ENCODE measurements around the gene C1orf56.

C1orf56 gene

GRCh38 chr1:151048645-151049032, 1.1 kb downstream of the C1orf56 start:
- Mint-ChIP-seq H3K4me1 (peaks cover 37% of the 10 kb centered on the region), H3K36me3 (peaks cover 29% of the 10 kb centered on the region), H3K27ac (peak overlapping the region; percentile 95), H3K4me3 (peak overlapping the region; percentile 92), H3K27me3 (no peaks in the 10 kb centered on the region), H3K9me3 (no peaks in the 10 kb centered on the region)
- no peak for ATAC-seq

DNA sequence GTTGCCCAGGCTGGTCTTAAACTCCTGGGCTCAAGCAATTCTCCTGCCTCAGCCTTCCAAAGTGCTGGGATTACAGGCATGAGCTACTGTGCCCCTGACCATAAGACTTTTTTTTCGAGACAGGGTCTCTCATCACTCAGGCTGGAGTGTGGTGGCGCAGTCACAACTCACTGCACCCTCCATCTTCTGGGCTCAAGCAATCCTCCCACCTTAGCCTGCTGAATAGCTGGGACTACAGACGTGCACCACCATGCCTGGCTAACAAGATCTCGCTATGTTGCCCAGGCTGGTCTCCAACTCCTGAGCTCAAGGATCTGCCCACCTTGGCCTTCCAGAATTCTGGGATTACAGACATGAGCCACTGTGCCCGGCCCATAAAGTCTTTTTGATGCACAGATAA, 1.9 kb downstream of the C1orf56 start:
- Mint-ChIP-seq H3K9me3 (no peaks in the 10 kb centered on the region), H3K36me3 (peaks cover 33% of the 10 kb centered on the region), H3K27me3 (no peaks in the 10 kb centered on the region), H3K4me1 (peaks cover 37% of the 10 kb centered on the region), H3K27ac (peak overlapping the region; percentile 95), H3K4me3 (no peak overlapping the region)
- no peak for ATAC-seq

DNA sequence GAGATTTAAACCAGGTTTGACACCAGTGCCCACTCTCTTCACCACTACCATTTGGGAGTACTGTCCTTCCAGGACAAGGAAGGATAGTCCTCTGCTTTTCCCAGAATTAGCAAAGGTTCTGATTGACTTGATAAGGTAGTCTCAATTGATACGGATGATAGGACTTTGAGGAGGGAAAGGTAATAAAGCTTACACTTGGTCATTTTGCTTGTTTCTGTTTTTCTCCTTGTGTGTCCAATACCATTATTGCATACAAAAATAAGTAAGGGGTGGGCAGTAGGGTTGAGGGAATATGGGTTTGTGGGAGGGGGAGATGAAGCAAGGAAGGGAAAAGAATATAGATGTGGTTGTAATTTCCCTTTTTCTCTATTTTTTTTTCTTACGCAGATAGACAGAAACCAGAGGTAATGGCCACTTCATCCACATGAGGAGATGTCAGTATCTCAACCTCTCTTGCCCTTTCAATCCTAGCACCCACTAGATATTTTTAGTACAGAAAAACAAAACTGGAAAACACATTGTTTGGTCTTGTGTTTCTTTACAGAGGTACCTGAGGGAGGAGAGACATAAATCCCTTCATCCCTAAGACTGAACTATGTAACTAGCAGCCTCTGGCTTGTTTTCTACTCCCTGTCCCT, 2.6 kb downstream of the C1orf56 start:
- Mint-ChIP-seq H3K4me1 (peaks cover 44% of the 10 kb centered on the region), H3K27me3 (no peaks in the 10 kb centered on the region), H3K27ac (peak overlapping the region; percentile 95), H3K9me3 (no peaks in the 10 kb centered on the region), H3K4me3 (no peak overlapping the region), H3K36me3 (peaks cover 36% of the 10 kb centered on the region)
- no peak for ATAC-seq

DNA sequence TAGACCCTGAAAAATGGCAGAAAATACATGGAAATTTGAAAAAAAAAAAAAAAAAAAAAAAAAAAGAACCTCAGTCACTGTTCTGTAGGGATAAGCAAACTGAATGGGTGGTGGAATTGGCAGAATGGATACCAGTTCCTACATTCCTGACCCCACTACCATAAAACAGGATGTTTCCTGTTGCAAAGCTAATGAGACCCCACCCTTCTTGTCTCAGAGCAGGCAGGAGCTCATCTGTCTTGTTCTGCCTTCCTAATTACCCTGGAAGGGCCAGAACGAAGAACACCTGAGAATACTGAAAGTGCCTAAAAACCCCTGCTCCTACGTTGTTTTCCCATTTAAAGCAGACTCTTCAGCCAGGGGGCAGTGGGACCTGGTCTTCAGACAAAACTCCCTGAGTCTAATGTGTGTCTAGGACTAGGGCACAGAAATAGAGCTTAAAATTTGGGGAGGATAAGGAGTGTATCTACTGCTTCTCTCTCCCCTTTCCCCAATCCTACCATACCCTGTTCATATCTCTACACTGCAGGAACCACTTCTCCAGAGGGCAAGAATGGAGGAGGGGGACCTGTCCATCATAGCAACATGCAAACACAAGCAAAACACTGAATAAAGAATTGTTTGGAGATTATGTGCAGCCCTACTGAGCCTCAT, 3.9 kb downstream of the C1orf56 start:
- Mint-ChIP-seq H3K27ac (peak overlapping the region; percentile 50), H3K4me1 (peaks cover 49% of the 10 kb centered on the region), H3K27me3 (no peaks in the 10 kb centered on the region), H3K9me3 (no peaks in the 10 kb centered on the region), H3K36me3 (peaks cover 46% of the 10 kb centered on the region), H3K4me3 (no peak overlapping the region)
- ATAC-seq: no peak

- Mint-ChIP-seq H3K27me3 (no peaks in the 10 kb centered on the region), H3K9me3 (no peaks in the 10 kb centered on the region), H3K4me3 (peak overlapping the region; percentile 86), H3K27ac (peak overlapping the region; percentile 90), H3K36me3 (peaks cover 72% of the 10 kb centered on the region), H3K4me1 (peaks cover 52% of the 10 kb centered on the region)
- ATAC-seq: no peak
Measured at GRCh38 chr1:151054971-151055547, 7.5 kb downstream of the C1orf56 start.

- Mint-ChIP-seq H3K27ac (peak overlapping the region; percentile 90), H3K4me1 (peaks cover 57% of the 10 kb centered on the region), H3K4me3 (peak overlapping the region; percentile 86), H3K36me3 (peaks cover 72% of the 10 kb centered on the region), H3K27me3 (no peaks in the 10 kb centered on the region), H3K9me3 (no peaks in the 10 kb centered on the region)
- ATAC-seq: no peak
Measured at GRCh38 chr1:151055581-151055980, 8.0 kb downstream of the C1orf56 start.

GRCh38 chr1:151056149-151056548, 8.6 kb downstream of the C1orf56 start:
- peaks cover 63% of the 10 kb centered on the region for H3K4me1 Mint-ChIP-seq
- H3K9me3 Mint-ChIP-seq: no peaks in the 10 kb centered on the region
- peaks cover 72% of the 10 kb centered on the region for H3K36me3 Mint-ChIP-seq
- peak overlapping the region; percentile 90 for H3K27ac Mint-ChIP-seq
- H3K27me3 Mint-ChIP-seq: no peaks in the 10 kb centered on the region
- peak overlapping the region; percentile 86 for H3K4me3 Mint-ChIP-seq
- no peak for ATAC-seq

DNA sequence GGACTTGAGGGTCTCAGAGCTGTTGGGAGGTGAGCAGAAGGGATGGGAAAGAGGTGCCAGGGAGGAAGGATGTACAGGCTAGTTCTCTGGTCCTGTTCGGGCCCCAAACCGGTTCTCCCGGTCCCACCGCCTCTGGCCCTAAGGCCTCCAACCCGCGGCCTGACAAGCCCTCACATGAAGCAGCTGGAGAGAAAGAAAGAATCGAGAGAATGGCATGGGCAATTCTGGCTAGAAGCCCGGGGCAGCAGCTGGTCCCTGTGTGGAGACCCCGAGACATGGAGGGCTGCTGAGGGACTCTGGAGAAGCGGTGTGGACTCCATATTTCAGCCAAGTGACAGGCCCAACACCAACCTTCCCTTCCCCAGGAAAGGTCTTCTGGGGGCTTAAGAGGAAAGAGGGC, 11.1 kb downstream of the C1orf56 start:
- Mint-ChIP-seq H3K27me3 (no peaks in the 10 kb centered on the region), H3K27ac (peak overlapping the region; percentile 90), H3K36me3 (peaks cover 49% of the 10 kb centered on the region), H3K9me3 (no peaks in the 10 kb centered on the region), H3K4me3 (peak overlapping the region; percentile 86), H3K4me1 (peaks cover 60% of the 10 kb centered on the region)
- ATAC-seq: no peak

- H3K36me3 Mint-ChIP-seq: peaks cover 44% of the 10 kb centered on the region
- peak within 1 kb of the TSS; percentile 86 for H3K4me3 Mint-ChIP-seq
- peak; percentile 94 for ATAC-seq
- peaks cover 60% of the 10 kb centered on the region for H3K4me1 Mint-ChIP-seq
- H3K27ac Mint-ChIP-seq: peak within 1 kb of the TSS; percentile 90
- H3K9me3 Mint-ChIP-seq: no peaks in the 10 kb centered on the region
- no peaks in the 10 kb centered on the region for H3K27me3 Mint-ChIP-seq
Measured at GRCh38 chr1:151059109-151060006, 11.8 kb downstream of the C1orf56 start, which contains the start of gene CDC42SE1. Gene CDC42SE1 (minus strand): TSS chr1:151059622. CDS start chr1:151055730, 3,892 bp downstream.

- ATAC-seq: no peak
- Mint-ChIP-seq H3K27me3 (no peaks in the 10 kb centered on the region), H3K4me3 (peak within 1 kb of the TSS; percentile 86), H3K36me3 (peaks cover 36% of the 10 kb centered on the region), H3K4me1 (peaks cover 53% of the 10 kb centered on the region), H3K27ac (peak within 1 kb of the TSS; percentile 90), H3K9me3 (no peaks in the 10 kb centered on the region)
Measured at GRCh38 chr1:151060007-151060656, 12.6 kb downstream of the C1orf56 start, which contains the start of gene MLLT11. Gene MLLT11 (plus strand): TSS chr1:151060397. CDS start chr1:151067225, 6,828 bp downstream.

DNA sequence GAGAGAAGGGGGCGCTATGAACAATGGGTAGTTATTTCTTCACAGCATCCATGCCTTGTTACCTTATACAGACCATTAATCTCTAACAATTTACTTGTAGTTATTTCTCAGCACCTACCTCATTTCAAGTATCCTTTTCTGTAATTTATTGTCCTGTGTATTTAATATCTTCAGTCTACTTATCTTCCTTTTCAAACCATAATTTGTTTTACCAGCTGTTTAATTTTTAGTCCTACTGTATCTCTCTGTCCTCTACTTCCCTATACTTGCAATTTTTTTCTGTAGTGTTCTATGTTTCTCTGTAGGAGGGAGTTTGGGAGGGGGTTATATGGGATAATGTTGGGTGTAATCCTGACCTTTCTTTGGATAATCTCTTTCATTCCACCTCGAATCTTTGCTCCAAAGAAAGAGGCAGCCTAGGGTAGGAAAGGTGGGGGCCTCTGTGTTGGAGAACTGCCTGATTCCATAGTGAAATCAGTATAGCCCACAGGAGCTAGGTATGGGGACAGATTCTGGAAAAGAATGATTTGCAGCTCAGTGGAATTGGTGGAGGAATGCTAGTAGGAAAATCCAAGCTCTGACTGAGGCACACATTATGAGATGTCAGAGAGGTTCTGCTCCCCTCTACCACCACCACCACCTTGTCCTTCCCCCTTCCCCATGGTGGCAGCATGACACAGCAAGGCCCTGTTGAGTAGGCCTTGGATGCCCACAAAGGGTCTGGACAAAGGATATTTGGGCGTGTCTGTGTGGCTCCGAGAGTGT, 13.3 kb downstream of the C1orf56 start:
- Mint-ChIP-seq H3K4me3 (peak overlapping the region; percentile 86), H3K27me3 (no peaks in the 10 kb centered on the region), H3K4me1 (peaks cover 46% of the 10 kb centered on the region), H3K27ac (peak overlapping the region; percentile 90), H3K36me3 (peaks cover 31% of the 10 kb centered on the region), H3K9me3 (no peaks in the 10 kb centered on the region)
- no peak for ATAC-seq

- H3K4me1 Mint-ChIP-seq: peaks cover 38% of the 10 kb centered on the region
- no peak overlapping the region for H3K4me3 Mint-ChIP-seq
- no peak overlapping the region for H3K27ac Mint-ChIP-seq
- H3K36me3 Mint-ChIP-seq: peaks cover 30% of the 10 kb centered on the region
- H3K9me3 Mint-ChIP-seq: no peaks in the 10 kb centered on the region
- H3K27me3 Mint-ChIP-seq: no peaks in the 10 kb centered on the region
- no peak for ATAC-seq
Measured at GRCh38 chr1:151061704-151062103, 14.2 kb downstream of the C1orf56 start.

DNA sequence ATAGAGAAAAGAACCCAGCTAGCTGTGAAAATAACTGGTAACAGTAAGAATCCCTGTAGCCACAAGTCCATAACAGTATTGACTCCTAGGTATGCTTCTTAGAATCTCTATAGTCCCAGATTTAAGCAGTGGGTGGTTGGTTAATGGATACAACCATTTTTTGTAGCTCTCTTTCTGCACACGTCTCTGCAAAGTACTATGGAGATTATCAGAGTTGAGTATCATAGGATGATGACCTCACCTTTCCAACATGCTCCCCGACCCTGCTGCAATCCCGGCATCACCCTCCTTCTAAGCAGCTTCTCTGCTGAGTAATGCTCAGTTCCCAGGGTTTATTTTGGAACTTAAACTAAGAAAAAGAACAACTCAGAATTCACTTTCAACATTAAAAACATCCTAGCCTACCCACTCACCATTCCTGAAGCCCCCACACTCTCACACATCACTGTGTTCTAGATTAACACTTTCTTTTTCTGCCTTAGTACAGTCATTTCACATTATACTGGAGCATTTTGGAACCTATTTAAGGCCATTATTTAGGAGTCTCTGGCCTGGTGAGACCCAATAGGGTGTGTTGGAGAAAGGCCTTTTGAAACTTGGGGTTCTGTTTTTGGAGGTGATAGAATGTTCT, 15.3 kb downstream of the C1orf56 start:
- H3K4me3 Mint-ChIP-seq: no peak overlapping the region

More for the DNA sequence above, 15.3 kb downstream of the C1orf56 start:
- ATAC-seq: no peak
- H3K4me1 Mint-ChIP-seq: peaks cover 26% of the 10 kb centered on the region
- no peak overlapping the region for H3K27ac Mint-ChIP-seq
- no peaks in the 10 kb centered on the region for H3K27me3 Mint-ChIP-seq
- peaks cover 21% of the 10 kb centered on the region for H3K36me3 Mint-ChIP-seq
- no peaks in the 10 kb centered on the region for H3K9me3 Mint-ChIP-seq
